Measurements from ENCODE around the gene CD3D.

CD3D gene

GRCh38 chr11:118342503-118343161 is at the start of gene CD3D:
Gene CD3D, minus strand, starts transcription at chr11:118342705. Its CDS starts 98 bp downstream, at chr11:118342607.
- H3K4me3 ChIP-seq (ENCODE audit: low read depth, low read length) = no peak within 1 kb of the TSS
- TF ChIP-seq CTCF (IDR thresholded peaks at IDR 0.05; ENCODE audit: low read depth, low read length) = no peak

DNA sequence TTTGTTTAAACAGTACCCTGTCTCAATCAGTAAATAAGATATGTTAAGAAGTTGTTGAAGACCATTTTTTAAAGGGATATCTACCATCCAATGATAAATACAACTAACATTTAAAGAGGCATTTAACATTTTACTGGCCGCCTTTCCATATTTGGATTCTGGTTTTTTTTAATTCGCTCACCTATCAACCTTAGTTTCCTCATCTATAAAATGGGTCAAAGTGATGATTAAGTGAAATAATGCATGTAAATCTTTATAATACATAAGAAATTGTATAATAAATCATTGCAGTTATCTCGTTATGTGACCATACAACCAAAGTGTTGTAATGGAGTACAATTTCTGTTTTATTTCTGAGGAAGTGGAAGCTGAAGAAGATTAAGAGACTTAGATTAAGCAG is 41.2 kb upstream of the CD3D start:
- no peak overlapping the region for H3K4me3 ChIP-seq (ENCODE audit: low read depth, low read length)
- no peak for TF ChIP-seq CTCF (IDR thresholded peaks at IDR 0.05; ENCODE audit: low read depth, low read length)

DNA sequence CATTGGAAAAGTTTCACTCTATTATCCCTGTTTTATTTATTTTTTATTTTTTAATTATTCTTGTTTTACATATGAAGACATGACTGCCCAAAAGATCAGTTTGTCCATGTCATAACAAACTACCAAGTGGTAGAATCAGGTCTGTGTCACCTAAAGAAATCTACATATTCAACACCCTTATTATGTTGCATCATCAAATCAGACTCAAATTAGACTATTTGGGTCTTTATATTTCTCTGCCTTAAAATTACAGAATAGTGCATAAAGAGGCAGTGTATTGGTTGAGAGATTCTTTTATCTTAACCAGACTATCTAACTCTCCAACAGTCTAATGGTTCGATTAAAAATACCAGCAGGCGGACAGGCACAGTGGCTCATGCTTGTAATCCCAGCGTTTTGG is 40.4 kb upstream of the CD3D start:
- no peak for TF ChIP-seq CTCF (IDR thresholded peaks at IDR 0.05; ENCODE audit: low read depth, low read length)

GRCh38 chr11:118380571-118380970 is 38.1 kb upstream of the CD3D start:
- TF ChIP-seq CTCF (IDR thresholded peaks at IDR 0.05; ENCODE audit: low read depth, low read length) = no peak
- no peak overlapping the region for H3K4me3 ChIP-seq (ENCODE audit: low read depth, low read length)

More for the DNA sequence above, 40.4 kb upstream of the CD3D start:
- no peak overlapping the region for H3K4me3 ChIP-seq (ENCODE audit: low read depth, low read length)

DNA sequence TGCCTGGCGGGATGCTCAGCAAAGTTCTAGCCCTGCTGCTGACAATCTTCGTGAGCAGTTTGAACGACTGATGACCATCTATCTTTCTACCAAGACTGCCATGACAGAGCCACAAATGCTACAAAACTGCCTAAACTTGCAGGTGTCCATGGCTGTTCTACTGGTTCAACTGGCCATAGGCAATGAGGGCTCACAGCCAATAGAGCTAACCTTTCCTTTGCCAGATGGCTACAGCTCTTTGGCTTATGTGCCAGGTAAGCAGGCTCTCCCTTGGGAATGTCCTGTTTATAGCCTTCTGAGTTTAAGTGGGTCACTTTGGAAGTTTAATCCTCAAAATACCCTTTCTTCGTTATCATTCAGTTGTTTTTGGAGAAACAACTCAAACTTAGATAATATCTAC is 37.0 kb upstream of the CD3D start:
- no peak for TF ChIP-seq CTCF (IDR thresholded peaks at IDR 0.05; ENCODE audit: low read depth, low read length)

DNA sequence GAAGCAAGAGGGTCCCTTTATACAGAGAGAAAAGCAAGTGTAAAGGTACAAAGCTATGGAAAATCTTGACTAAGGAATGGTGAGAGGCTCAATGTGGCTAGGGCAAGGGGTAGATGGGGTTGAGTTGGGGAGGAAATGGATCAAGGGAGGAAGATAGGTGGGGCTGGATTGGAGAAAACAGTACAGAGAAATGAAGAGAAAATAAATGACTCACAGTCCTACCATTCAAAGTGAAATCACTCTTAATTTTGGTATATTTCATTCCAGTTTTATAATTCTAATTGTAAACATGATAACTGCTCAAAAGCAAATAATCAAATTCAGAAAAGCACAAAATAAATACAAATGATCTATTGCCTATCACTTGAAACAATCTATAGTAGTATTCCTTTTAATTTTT is 33.5 kb upstream of the CD3D start:
- H3K4me3 ChIP-seq (ENCODE audit: low read depth, low read length) = no peak overlapping the region
- no peak for TF ChIP-seq CTCF (IDR thresholded peaks at IDR 0.05; ENCODE audit: low read depth, low read length)

More for the DNA sequence above, 37.0 kb upstream of the CD3D start:
- no peak overlapping the region for H3K4me3 ChIP-seq (ENCODE audit: low read depth, low read length)

GRCh38 chr11:118374729-118375128 is 32.2 kb upstream of the CD3D start:
- no peak overlapping the region for H3K4me3 ChIP-seq (ENCODE audit: low read depth, low read length)
- no peak for TF ChIP-seq CTCF (IDR thresholded peaks at IDR 0.05; ENCODE audit: low read depth, low read length)
